NCI-H1694 (cell line): Measurements from ENCODE around the gene CAMKK1.

Experiments used
- DNase-seq: peaks from one replicate; lab custom pipeline; 2025; lab: John Stamatoyannopoulos, UW

CAMKK1 gene

GRCh38 chr17:3918372-3919122 lies 25.7 kb upstream of the CAMKK1 start:
- DNase-seq, result no peak

GRCh38 chr17:3917391-3917931 lies 24.6 kb upstream of the CAMKK1 start:
- DNase-seq, result no peak

GRCh38 chr17:3916825-3917224 lies 24.0 kb upstream of the CAMKK1 start:
- DNase-seq, result no peak

- no peak for DNase-seq
These were observed 23.3 kb upstream of the CAMKK1 start, which contains the start of gene P2RX1 for GRCh38 chr17:3915995-3916696. Gene P2RX1 (minus strand): TSS chr17:3916465. CDS start chr17:3916225, 240 bp downstream.

- no peak for DNase-seq
These were observed 22.7 kb upstream of the CAMKK1 start for GRCh38 chr17:3915581-3915994.

GRCh38 chr17:3914312-3914670 lies 21.4 kb upstream of the CAMKK1 start:
- no peak for DNase-seq

- DNase-seq, result peak; percentile 53
These were observed 20.9 kb upstream of the CAMKK1 start for GRCh38 chr17:3913531-3914311.

- DNase-seq, result no peak
These were observed 20.0 kb upstream of the CAMKK1 start for GRCh38 chr17:3912827-3913226.

- DNase-seq, result peak; percentile 52
These were observed 18.6 kb upstream of the CAMKK1 start for GRCh38 chr17:3911271-3912053.

- no peak for DNase-seq
These were observed 17.8 kb upstream of the CAMKK1 start for GRCh38 chr17:3910420-3911270.

GRCh38 chr17:3909257-3909656 lies 16.4 kb upstream of the CAMKK1 start:
- DNase-seq, result no peak

- no peak for DNase-seq
These were observed 14.8 kb upstream of the CAMKK1 start for GRCh38 chr17:3907483-3908216.

- DNase-seq, result no peak
These were observed 14.0 kb upstream of the CAMKK1 start for GRCh38 chr17:3906881-3907280.

- DNase-seq, result peak; percentile 72
These were observed 12.2 kb upstream of the CAMKK1 start for GRCh38 chr17:3905017-3905520.

- no peak for DNase-seq
These were observed 11.6 kb upstream of the CAMKK1 start for GRCh38 chr17:3904501-3904900.

- DNase-seq, result no peak
These were observed 11.0 kb upstream of the CAMKK1 start for GRCh38 chr17:3903881-3904290.

- no peak for DNase-seq
These were observed 10.4 kb upstream of the CAMKK1 start for GRCh38 chr17:3903051-3903825.

GRCh38 chr17:3900646-3901045 lies 7.8 kb upstream of the CAMKK1 start:
- DNase-seq, result no peak

GRCh38 chr17:3897731-3898130 lies 4.9 kb upstream of the CAMKK1 start:
- no peak for DNase-seq
